Activated effector memory CD4-positive, alpha-beta T cell treated with Interleukin-2 at 50 U/mL for 16 hours (primary cell): ENCODE data around the gene TAF8.
A peak's percentile ranks its signal among the peaks of the same experiment; 100 is the strongest.

Experiments used
- DNase-seq: peaks from one replicate; pipeline ENCODE4 v3.0.0-alpha.2; 2020

The TAF8 gene

DNA sequence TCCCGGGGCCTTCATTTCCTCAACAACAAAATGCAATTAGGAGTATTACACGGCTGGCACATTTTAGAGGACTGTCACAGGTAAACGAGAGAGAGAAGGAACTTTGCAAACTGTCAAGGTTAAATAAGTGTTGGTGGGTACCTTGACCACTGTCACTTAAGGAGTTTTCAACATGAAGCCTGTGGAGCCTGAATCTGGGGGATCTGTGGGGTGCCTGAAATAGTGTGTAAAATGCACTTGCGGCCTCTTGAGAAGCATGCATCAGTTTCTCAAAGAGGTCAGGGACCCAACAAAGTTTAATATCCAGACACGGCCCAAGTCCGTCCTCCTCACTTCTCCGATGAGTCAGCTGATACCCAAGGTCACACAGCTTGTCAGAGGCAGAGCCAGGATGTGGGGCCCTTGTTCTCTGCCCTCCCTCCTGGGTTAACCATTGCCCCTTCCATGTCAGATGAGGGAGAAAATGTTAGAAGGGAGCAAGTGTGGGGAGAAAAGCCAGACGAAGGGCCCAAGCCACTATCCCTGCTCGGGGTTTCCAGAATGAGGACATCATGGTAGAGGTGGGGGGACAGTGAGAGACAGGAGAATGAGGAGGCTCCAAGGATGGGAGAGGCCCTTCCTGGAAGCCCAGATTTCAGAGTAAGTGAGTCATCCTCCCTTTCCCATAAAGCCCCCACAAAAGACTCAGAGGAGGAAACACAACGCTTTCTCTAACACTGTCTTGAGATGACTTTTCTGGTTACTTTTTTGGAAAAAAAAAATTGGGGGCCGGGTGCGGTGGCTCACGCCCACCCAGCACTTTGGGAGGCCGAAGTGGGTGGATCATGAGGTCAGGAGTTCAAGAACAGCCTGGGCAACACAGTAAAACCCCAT lies 49.9 kb downstream of the TAF8 start:
- DNase-seq = no peak

DNA sequence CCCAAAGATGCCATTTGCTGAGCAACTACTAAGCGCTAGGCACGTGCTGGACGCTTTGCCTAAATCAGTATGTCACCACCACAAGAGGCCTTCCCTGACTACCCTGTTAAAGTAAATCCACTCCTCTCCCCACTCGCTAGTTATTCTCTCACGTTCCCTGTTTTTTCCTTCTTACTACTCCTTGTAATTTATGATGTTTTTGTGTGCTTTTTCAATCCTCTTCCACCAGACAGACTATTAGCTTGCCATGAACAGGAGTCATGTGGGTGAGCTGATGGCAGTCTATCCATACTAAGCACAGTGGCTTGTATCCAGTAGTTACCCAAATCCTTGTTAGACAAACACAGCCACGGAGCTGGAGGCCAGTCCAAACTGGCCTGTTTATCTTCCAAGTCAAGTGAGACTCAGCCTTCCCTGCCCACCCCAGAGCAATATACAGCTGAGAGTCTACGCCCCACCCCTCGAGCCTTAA lies 50.9 kb downstream of the TAF8 start:
- no peak for DNase-seq

DNA sequence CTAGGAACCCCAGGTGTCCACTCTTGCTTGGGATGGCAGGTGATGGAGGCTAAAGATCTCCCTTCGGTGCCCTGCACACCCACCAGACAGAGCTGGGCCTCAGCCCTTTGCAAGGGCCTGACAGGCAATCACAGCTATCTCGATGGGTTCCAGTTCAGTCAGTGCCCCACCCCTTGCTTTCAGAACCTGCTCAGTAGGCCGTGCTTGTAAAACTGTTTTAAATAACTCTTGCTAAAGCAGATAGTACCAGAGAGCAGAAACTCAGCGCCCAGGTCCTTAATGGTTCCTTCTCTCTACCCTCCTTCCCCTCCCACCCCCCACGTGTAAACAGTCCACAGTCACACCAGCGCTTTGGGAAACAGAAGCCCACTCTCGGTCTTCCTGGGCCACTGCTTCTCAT lies 52.9 kb downstream of the TAF8 start:
- DNase-seq = no peak

DNA sequence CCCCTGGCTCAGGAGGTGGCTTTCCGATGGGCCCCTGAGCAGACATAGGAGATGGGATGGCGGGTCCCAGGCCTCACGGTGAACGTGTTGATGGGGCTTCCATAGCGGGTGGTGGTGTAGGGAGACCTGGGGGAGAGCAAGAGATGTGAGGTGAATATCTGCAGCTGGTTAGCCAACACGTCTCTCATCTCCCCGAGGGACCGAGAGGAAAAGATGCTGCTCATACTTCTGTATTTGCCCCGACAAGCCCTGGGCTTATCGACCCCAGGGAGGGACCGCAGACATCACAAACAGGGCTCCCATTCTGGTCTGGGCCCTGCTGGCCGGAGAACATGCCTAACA lies 53.4 kb downstream of the TAF8 start:
- DNase-seq = no peak

DNA sequence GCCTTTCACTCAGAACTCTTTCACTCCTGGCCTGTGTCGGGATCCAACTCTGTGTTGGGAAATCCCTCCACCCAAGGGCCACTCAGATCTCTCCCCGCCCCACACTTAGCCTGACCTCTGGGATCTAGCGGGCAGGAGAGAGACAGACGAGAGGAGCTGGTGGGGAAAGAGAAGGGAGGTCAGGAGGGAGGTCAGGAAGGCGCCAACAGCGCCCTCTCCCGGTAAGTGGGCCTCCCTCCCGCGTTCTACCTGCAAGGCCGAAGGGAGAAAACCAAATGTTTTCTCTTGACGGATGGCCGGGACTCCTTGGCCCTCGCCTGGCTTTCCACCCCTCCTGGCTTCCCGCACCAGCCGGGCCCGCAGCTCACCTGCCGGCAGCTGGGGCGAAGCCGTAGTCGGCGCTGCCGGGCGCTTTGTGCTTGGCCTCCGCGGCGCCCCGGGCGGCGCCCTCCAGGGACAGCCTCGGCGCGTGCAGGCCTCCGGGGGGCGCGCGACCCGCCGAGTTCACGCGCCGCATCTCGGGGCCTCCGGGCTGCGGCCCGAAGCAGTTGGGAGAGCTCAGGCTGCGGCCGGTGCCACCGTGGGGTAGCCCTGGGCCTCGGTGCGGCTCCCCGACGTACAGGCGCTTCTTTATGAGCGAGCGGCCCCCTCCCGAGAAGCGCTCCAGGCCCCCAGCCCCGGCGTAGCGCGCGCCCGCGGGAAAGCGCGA lies 53.9 kb downstream of the TAF8 start:
- DNase-seq = peak; percentile 57

DNA sequence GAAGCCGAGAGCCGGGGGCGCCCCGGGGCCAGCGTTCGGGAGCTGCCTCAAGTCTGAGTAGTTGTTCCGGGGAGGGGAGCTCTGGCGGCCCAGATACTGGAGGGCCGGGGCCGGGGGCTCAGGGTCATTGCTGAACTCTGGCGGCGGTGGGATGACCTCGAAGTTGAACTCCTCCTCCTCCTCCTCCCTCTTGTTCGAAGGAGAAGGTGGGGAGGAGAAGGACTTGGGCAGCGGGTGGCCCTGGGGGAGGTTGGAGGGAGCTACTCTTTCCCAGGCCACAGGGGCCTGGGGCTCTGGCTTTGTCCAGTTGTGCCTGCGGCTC lies 54.4 kb downstream of the TAF8 start:
- DNase-seq = no peak

DNA sequence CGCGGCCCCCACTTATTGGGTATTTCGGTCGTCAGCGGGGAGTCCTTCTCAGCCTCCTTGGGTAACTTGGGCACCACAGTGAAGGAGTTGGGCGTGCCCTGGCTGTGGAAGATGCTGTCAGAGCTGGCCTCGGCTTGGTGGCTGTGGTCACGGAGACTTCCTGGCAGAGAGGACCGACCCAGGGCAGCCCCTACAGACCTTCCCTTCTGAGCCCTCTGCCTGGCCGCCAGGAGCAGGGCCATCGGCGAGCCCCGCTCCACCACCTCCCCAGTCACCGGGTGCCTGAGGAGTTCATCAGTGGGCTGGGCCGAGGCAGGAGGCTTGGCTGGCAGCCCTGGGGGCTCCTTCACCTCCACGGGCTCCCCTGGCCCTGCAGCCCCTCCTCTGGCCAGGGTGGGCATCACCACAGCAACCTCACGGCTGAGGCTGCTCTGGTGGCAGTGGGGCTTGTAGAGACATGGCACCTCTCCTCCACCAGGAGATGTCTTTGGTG lies 54.9 kb downstream of the TAF8 start:
- DNase-seq = no peak

DNA sequence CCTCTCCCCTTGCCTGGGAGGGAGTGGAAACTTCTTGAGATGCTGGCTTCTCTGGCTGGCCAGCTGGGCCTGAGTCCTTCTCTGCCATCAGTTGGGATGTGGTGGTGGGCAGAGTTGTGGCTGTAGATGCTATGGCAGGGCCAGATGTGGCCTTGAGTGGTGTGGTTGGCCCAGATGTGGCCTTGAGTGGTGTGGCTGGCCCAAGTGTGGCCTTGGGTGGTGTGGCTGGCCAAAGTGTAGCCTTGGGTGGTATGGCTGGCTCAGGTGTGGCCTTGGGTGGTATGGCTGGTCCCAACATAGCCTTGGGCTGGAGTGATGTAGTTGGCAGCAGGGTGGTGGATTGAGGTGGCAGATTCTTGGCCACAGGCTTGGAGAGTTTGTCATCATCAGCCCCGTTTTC lies 55.4 kb downstream of the TAF8 start:
- no peak for DNase-seq

DNA sequence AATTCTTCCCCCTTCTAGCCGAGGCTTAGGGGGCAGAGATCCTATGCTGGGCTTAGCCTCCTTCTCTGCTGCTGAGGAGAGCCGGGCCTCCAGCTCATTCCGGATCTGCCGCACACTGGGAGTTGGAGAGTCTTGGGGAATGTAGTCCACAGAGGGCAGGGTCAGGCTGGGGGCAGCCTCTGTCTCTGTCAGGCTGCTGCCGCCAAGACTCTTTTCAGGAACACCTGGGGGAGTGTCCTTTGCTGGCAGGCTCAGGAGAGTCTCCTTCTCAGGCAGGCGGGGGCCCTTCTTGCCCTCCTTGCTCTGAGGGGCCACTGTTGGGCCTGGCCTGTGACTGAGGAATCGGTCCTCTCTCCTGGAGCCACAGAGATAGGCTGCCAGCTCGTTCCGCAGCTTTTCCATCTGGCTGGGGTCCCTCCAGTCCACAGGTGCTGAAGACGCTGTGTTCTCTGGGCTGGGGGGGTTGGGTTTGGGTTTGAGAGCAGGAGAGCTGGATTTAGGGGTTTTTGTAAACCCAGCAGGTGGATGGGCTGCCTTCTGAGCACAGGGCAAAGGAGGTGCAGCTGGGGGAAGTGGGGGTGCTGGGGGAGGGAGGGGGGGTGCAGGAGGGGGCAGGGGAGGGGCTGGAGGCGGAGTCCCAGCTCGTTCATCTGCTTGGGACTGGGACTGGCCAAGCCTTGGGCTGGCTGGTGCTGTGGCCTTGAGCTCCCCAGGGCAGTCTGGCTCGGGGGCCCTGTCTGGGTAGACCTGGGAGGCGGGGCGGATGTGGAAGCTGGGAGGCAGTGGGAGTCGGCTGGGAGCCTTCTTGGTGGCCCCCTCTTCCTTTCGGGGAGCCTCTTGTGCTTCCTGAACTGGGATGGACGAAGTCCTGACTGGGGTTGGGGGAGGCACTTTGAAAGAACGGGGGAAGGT lies 56.0 kb downstream of the TAF8 start:
- no peak for DNase-seq

DNA sequence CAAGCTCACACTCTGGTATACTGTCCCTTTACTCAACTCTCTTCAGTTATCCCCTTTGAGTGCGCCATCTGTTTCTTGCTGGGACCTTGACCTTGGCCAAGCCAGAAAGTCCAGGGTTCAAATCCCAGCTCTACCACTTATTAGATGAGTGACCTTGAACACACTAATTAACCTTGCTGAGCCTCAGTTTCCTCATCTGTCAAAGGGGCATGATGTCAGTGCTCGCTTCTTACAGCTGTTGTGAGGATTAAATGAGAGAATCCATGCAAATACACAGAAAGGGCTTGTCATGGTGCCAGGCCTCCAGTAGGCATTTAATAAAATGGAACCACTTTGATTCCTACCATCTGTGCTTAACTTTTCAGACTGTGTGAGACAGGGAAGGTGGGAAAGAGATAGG lies 57.7 kb downstream of the TAF8 start:
- DNase-seq = no peak

DNA sequence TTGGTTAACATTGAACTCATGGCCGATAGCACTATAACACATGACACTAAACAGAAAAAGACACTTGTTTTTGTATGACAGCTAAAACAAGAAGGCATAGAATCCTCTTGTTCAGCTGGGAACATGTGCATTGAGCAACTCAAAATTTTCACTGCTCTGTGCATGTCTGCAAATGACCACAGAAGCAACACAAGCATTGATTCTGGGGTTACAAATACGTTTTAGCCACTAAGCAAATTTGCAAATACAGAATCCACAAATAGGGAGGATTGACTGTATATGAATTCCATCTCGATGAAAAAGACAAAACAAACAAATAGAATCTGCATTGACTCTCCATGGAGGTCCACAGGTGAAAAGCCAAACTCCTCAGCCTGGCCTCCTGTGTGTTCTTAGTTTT lies 60.4 kb downstream of the TAF8 start:
- no peak for DNase-seq

DNA sequence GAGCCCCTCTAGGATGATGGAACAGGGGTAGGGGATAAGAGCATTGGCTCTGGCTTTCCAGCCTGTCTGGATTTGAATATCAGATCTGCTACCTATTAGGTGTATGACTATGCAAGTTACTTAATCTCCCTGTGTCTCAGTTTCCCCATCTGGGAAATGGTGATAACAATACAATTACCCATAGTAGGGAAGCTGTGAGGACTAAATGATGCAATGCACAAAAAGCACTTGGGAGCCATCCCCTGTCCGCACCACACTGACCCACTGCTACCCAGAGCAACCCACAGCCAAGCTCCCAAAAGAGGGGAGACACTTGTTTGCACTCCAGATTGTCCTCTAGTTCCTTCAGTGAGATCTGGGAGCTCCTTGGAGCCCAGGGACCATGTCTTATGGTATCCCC lies 62.0 kb downstream of the TAF8 start:
- no peak for DNase-seq

DNA sequence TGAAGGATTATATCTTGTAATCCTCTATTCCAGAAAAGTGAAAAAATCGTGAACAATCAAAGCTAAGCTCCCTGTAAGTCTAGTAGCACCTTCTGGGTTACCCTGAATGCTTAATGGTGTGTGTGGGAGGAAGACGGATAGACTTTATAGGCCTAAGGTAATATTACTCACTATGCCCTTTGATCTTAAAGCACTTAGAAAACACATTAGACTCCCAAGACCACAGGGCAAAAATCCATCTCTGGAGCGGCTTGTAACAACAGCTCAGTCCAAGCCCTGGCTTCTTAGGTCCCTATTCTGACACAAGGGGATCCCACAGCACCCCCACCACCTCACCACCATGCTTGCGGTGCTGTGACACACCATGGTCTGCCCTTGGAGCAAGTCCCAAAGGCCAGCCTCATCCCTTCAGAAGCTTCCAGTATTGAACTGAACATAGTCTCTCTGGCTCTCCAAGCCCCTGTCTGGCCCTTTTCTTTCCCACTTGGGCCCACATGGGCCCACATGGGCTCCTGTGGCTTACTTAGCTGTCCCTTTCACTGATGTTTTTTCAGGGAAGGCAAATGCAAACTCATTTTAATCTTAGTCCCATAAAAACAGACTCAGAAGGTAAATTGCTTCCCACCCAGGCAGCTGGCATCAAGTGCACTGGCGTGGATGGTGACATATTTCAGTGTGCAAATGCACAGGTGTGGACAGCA lies 63.8 kb downstream of the TAF8 start:
- no peak for DNase-seq

DNA sequence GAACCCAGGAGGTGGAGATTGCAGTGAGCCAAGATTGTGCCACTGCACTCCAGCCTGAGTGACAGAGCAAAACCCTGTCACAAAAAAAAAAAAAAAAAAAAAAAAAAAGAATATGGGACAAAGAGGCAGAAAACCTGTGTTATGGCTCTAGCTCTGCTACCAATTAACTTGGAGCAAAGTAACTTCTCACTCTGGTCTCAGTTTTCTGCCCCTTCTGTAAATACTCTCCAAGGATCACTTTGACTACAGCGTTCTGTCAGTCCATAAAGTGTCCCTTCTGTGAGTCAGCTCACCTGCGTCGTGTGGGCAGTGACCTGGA lies 67.5 kb downstream of the TAF8 start:
- DNase-seq = no peak

DNA sequence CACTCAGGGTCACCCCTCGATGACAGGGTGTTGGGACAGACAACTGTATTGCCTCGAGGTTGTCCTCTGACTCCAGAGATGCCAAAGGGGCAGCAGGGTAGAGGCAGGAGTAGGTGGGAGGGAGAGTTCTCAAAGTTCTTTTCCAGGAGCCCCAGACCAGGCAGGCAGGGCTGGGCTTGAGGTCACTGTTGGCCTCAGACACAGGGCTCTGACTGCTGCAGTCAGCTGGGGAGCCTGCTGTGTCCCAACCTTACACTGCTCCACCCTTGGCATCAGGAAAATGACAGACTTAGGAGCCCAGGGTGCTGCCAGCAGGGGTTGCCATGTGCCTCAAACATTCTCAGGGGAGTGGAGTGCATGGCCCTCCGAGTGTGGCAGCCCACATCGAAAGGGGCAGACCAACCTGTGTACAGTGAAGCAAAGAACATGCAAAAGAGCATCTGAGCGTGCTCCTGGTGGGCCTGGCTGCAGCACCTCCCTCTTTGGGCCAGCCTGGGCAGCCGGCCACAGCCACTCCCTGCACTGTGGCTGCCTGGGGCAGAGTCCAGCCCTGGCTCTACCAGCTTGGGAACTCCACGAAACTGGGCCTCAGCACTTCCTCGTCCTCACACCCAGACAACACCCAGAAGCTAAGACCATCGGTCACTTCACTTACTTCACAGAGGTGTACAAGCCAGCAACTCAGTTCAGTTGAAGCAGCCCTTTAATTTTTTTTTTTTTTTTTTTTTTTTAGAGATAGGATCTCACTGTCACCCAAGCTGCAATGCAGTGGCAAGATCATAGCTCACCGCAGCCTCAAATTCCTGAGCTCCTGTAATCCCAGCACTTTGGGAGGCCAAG lies 68.1 kb downstream of the TAF8 start:
- DNase-seq = no peak

DNA sequence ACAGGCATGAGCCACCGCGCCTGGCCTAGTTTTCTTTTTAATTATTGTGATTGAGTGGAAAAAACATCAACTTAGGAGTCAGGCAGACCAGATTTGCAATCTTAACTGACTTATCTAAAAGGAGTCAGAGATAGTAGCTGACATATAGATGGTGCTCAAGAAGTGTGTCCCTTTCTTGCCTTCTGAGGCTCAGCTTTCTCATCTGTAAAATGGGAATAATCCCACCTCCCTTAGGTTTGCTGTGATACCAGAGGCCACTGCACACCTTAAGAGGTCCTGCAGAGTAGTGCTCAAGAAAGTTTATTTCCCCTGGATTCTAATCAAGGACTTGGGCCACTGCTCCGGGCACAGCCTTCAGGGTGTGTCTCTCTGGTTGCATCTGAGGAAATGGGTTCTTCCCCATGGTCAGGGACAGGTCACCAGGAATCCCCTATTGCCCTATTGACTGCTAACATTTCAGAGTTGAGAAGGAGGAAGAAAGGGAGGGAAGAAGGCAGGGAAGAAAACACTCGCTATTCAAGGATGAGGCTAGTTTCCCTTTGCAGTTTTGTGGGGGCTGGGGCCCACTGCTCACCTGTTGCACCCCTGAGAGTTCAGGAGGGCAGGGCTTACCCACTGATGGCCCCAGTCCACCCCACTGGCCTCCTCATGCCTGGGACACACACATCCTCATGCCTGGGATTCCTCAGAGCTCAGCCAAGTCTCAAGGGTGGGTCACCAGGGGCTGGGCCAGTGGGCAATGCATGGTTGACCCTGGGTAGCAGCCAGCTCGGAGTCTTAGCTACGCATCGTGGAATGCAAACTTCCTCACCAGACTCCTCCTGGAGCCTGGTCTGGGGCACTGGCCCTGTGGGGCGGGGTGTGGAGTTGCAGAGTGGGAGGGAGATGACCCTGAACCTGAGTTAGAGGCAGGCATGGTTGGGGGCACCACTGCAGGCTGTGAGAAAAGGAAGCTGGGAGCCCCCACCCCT lies 70.9 kb downstream of the TAF8 start:
- no peak for DNase-seq

DNA sequence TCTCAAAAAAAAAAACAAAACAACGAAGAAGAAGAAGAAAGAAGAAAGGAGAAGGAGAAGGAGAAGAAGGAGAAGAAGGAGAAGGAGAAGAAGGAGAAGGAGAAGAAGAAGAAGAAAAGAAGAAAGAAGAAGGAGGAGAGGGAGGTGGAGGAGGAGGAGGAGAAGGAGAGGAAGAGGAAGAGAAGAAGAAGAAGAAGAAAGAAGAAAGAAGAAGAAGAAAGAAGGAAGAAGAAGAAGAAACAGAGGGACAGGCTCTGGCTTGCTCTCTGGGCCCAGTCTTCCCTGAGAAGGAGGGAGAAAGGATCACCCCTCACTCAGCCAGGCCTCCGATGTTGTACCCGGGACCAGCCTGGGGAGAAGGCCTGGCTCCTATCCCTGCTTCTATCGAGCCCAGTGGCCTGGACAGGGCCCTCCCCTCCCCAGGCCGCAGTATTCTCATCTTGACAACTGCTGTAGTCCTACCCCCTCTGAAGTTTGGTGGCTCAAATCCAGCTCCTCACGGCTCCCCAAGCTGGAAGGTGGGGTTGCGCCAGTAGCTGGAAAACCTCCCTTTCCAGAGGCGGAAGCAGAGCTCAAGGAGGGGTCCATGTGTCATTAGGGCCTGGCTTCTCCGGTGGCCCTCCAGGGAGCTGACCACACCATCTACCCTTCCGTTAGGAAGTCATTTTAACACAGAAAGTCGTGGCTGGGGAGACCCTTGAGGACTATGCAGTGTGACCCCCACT lies 73.2 kb downstream of the TAF8 start:
- DNase-seq = no peak

DNA sequence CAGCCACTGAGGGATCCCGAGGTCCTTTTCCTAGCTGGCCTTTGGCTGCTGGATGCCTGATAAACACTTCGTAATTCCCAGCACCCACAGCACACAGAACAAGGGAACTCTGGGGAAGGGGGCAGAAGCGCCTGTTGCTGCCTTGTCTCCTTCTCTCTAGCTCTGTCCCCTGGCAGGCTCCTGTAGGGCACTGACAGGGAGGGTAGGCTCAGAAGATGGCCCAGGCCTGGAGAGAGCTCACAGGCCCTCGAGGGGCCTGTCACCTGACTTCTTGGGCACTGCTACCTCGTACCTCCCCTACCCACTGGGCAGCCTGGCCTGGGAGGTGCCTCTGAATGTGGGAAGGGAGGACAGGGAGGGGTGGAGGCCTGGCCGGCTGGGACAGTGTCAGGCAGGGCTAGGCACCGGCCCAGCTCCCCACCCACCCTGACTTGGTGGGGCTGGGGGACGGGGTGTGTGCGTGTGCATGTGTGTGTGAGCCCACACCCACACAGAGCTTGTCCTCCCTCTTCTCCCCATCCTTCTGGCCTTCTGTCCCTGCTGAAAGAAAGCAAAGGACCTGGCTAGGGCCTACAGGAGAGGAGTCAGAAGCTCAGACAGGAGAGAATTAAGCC lies 74.0 kb downstream of the TAF8 start:
- no peak for DNase-seq

DNA sequence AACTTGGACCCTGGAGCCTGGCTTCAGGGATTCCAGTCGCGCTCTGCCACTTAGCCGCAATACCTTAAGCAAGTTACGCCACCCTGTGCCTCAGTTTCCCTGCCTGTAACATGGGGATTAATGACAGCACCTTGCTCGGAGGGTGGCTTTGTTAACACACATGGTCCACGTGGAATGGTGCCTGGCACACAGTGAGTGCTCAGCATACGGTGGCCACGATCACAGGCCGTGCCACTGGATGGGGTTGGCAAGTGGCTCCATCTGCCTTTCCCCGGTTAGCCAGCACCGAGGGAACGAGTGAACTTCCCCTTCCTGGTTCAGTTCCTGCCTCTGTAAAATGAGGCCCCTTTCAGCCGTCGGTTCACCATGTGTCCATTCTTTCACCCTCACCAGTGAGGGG lies 74.9 kb downstream of the TAF8 start:
- DNase-seq = no peak

DNA sequence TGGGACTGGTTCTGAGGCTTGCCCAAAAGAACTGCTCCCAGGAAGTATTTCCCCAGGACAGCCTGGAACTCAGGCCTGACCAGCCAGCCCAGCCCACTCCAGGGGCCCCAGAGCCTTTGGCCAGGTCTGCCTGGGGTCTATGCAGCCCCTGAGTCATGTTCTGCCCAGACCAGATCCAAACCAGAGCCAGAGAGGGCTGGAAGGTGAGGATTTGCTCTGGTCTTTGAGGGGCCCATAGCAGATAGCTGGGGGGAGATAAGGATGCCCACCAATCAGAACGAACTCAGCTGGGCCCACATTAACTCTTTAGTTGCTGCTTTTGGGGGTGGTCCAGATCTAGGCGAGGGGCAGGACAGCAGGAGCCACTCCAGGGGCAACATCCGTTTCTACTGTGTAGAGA lies 75.3 kb downstream of the TAF8 start:
- no peak for DNase-seq
